Dedifferentiated amniotic fluid mesenchymal stem cell (primary cell): ENCODE data around the gene RNF103.

Source experiments
- DNase-seq: peaks from one replicate; pipeline ENCODE4 v3.0.0-alpha.2; 2016; ENCODE audit errors: extremely low spot score

RNF103 gene

DNA sequence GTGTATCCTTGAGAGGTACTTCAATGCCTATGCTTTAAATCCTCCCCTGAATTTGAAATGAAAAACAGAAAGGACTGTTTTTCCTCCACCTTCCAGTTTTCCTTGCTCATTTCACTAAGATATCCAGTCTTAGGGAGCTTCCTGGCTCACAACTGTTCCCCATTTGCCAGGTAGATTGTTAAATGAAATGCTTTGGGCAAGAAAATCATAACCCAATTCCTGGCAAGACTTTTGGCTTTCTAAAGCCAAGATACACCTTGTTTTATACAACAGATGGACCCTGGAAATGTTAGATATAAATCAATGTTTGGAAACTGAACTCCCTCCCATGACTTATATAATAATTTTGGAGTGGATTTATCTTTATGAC is 56.9 kb downstream of the RNF103 start:
- DNase-seq = no peak

DNA sequence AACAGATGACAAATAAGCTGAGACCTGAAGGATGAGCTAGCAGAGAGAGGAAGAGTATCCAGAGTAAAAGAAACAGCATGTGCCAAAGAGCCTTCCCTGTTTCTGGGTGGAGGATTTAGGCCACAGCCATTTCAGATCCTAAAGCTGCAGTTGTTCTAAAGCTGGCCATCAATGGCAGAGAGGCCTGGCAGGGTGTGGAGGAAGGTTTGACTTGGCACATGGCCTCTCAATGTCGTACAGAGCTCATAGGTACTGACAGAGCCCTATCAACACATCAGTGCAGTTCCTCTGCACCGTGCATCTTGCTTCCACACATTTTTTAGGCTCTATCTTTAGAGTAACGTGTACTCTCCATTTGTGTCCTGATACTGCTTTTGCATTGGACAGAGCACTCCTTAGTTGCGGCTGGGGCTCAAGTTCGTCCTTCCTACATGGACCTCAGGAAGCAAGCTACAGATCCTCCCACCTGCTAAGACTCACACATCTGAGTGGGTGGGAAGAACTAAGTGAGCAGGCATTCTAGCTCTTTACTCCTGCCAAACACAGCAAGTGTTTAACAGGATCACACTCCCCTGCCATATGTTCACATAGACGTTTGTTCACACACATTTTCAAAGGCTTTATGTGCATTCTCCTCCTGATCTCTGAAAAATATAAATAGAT is 57.4 kb downstream of the RNF103 start:
- no peak for DNase-seq

DNA sequence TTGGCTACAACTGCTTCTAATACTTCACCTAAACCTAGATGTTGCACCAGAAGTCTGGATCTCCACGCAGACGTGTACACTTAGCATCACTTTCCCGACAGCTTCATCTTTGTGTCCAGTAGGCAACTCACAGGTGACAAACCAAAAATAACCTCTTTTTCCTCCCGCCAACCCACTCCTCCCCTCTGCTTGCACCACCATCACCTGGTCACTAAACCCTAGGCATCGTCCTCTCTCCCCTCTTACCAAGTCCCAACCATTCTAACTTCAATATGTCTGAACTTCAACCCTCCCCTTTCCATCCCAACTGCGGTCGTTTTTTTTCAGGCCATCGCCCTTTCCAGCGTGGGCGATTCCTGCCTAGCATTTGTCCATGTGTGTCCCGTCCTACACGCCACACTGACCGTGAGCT is 60.0 kb downstream of the RNF103 start:
- DNase-seq = no peak

DNA sequence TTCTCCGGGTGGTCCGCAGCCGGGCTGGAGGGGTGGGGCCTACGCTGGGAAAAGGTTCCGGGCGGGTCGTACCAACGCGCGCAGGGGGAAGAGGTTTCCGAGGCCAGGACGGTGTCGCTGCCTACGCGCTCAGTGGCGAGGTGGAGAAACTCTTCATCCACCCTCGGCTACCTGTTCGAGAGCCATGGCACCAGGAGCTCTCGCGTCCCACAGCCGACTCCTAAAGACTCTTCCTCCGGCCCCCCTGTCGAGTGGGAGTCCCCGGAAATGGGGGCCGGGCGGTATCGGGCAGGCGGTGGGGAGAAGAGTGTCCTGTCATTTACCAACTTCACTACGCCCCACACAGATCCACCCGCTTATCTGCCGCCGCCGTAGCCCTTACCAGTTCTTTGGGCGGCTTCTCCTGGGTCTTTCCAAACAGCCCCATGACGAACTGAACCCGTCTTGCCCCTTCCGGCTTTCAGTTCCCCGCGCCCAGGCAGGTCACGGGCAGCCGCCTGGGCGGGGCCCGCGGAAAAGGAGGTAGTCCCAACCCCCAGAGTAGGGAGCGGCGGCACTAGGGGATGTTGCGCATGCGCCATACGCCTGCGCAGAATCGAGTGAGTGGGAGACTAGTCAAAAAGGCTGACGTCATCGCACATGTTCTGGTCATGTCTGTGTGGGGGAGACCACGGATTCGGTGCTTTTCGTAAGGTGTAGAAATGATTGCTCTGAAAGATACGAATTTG is 60.6 kb downstream of the RNF103 start, which contains the start of gene CHMP3:
CHMP3 (minus strand) TSS at position 522 of the 728 bp plus-strand sequence; CDS start at position 427, 95 bp downstream.
- peak; percentile 97 for DNase-seq

DNA sequence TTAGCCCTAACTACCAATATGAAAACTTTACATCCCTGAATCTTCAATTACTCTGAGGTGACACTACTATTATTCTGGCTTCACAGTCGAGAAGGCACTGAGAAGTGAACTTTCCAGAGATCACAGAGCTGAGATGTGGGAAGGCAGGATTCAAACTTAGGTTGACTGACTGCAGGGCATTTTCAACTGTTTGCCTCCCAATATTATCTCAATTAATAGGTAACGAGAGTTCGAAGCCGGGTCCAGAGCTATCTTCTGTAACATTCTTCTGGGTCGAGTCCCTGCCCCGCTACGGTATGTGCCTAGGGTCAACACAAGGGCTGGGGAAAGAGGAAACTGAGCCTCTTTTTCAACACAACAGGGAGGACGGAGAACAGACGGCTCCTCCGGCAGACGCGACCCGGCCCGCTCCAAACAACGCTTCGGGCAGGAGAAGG is 61.2 kb downstream of the RNF103 start:
- DNase-seq = no peak

DNA sequence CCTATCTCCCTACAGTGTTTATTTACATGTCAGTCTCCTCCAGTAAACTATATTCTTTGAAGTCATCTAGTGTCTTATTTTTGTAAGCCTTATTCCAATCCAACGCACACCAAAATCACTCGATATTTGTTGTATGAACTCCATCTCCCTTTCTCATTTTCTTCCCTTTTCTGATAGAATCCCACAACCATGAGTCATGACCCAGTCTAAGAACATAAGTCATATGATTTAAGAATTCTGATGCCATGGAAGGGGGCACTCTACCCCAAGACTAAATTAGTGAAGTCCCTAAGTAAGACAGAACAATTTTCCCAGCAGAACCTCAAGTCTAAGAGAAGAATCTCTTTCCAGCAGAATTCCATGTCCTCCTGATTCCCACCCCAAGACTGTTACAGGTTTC is 65.8 kb downstream of the RNF103 start:
- no peak for DNase-seq

DNA sequence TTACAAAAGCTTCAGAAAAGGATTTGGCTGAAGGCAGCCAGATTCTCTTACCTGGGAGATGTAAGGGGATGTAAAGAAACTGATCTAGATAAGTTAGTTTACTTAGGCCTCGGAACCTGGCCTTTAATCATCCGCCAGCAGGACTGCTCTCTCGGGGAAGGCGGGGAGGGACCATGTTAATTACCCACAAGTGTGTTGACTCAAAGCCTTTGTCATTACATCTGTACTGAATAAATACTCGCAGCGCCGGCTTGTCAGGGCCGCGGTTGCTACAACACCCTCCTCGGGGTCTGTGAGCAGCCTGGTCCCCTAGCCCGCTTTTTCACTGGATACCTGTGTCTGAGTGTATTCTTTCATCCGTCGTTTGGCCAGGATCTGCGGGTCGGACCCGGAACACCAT is 67.2 kb downstream of the RNF103 start:
- DNase-seq = no peak
